GM18909 (cell line): ENCODE data around the gene MROH7.

Experiments used
- ATAC-seq: cut with Tn5 transposase; IDR thresholded peaks from one replicate; pipeline ENCODE4 v1.9.1; 2021; ENCODE audit warnings: mild to moderate bottlenecking; ENCODE audit not compliant: unreplicated experiment, poor library complexity

The MROH7 gene

GRCh38 chr1:54716299-54717047, 74.9 kb downstream of the MROH7 start:
- peak; percentile 2 for ATAC-seq

GRCh38 chr1:54721719-54722118, 80.1 kb downstream of the MROH7 start:
- ATAC-seq = no peak

- no peak for ATAC-seq
These were observed 82.4 kb downstream of the MROH7 start for GRCh38 chr1:54723985-54724384.

DNA sequence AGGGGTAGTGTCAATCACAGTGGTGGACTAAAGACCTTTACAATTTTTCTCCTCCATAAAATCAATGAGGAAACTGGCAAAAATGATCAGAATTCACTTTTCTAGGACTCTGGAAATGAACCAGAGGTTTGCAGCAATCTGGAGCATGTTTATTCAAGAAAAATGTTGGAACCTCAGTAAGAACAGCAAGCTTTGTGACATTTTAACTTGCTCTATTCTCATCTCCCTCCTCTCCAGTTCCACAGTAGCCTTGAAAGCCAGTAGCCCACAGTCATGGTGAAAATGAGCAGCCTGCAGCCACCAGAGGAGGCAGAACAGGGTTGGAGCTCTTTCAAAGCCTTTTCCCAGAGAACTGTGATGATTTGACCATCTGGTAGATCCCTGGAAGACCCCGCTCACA, 83.2 kb downstream of the MROH7 start:
- no peak for ATAC-seq

- no peak for ATAC-seq
These were observed 86.4 kb downstream of the MROH7 start for GRCh38 chr1:54728027-54728426.

DNA sequence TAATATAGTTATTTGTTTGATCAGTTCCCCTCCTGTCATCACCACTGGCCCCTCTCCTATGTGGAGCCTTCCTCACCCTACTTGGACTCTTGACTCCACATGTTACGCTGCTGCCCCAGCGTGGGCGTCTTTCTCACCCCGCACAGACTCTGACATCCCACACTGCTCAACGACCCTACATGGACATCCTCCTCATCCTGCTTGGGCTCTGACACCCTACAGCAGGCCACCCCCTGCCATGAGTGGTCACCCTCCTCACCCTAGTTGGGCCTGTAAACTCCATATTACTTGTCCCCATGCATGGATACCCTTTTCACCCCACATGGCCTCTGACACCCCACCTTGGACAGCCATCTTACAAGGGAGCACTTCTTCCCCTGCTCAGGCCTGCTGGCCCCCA, 95.1 kb downstream of the MROH7 start:
- ATAC-seq = no peak

- no peak for ATAC-seq
These were observed 96.7 kb downstream of the MROH7 start for GRCh38 chr1:54738244-54738643.

DNA sequence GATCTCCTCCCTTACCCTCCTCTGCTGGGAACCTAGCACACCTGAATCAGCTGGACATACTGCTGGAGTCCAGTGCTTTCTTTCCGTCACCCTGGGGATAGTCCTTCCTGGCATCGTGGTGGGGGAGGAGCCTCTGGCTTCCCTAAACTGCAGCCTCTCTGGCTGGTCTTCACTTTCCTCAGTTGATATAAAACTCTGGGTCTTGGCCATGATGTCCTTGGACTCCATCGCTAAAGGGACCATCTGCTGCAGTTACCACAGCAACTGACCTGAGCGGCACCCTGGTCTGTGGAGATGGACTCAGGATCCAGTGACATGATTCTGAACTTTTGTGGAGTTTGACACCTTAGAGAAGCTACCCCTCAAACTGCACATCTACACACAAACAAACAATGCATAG, 99.9 kb downstream of the MROH7 start:
- no peak for ATAC-seq

GRCh38 chr1:54742282-54742681, 100.7 kb downstream of the MROH7 start:
- ATAC-seq = no peak

- ATAC-seq = no peak
These were observed 102.0 kb downstream of the MROH7 start for GRCh38 chr1:54743416-54744226.

DNA sequence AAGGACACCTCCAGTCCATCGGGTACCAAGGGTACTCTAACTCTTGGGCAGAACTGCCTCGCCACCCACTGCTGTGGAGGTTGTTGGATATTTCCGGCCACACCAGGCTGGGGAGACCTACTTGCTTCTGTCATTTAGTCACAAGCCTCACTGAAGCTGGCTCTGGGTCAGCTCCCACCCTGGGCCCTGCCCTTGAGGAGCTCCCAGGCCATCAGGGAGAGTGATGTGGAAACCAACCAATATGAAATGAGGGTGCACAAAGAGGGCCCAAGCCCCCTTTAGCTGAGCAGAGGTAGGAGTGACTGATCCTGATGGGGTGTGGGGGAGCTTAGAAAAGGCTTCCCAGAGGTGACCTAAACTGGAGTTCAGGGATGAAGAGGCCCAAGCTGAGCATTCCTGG, 103.1 kb downstream of the MROH7 start:
- ATAC-seq = no peak

GRCh38 chr1:54745274-54745673, 103.7 kb downstream of the MROH7 start:
- ATAC-seq = no peak

GRCh38 chr1:54745864-54746263, 104.3 kb downstream of the MROH7 start:
- no peak for ATAC-seq

DNA sequence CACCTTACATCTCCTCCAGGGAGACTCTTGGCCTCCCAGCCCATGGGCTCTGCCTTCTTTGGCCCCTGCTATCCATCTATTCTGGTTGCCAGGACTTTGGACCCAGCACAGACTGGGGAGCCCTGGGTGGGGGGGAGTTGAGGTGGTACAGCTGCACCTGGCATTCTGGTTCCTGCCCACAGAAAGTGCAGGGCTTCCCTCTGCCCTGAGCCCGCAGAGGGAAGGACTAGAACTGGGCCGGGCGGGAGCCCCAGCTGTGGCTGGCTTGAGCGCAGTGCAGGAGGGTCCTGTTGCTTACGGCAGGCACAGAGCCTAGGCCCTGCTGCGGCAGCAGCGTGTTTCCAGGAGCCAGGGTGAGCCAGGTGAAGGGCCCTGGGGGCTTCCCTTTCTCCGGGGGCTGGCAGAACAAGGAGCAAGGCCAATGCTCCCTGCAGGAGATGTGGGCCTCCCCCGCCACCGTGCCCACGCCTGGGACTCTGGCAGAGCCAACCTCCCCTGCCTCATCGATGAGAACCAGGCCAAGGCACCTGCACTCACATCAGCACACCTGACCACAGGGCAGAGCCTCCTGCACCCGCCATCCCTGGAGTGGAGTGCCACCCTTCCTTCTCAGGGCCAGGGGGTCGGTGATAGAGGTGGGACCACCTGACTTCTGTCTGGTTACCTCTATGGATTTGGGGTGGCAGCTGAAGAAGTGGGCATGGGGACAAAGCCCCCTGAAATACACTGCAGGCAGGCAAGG, 106.7 kb downstream of the MROH7 start:
- ATAC-seq = no peak

DNA sequence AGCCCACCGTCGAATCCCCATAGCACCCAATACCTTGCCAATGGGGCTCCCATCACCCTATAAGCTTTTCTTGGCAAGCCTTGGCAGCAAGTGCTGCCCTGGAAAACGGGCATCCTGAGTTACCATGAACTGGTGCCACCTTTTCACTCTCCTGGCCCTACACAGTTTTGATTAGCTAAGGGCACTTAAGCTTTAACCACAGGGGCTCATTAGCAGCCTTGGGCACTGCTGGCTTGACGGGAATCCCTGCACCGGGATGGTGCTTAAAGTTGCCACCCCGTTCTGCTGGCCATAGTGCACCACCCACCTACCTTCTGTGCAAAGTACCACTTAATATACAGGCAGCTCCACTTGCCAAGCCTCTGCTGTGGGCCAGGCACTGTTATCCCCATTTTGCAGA, 109.0 kb downstream of the MROH7 start:
- no peak for ATAC-seq

GRCh38 chr1:54751426-54751825, 109.8 kb downstream of the MROH7 start:
- ATAC-seq = no peak

GRCh38 chr1:54754045-54754444, 112.5 kb downstream of the MROH7 start:
- ATAC-seq = no peak

DNA sequence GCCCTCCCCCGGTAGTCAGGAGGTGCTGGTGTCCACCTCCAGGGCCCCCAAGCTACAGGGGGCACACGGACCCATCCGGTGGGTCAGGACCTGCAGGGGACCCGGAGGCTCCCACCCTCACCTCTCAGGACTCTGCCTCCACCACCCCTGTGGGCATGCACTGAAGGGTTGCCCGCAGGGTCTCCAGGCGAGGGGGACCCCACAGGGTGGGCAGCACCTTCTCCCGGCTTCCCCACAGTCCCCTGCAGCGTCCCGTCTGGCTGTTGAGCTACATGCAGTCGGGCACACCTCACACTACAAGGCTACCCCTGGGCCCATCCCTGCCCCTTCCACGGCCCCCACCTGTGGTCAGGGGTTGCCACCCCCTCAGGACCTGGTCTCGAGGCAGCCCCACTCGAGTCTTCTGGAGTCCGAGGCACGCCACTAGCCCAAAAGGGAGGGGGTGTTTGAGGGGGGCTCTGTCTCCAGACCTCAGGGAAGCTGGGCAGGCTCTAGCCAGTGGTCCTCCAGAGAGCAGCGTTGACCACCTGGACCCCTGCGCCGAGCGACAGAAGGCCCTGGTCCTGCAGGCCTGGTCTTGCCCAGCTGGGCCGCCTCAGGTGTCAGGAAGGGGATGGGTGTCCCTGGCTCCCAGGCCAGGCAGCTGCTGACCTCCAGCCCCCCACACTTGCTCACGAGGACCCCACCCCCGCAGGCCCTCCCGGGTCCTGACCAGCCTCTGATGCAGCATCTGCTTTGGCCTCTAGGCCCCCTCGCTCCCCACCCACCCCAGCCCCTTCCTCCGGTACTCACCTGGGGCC, 113.1 kb downstream of the MROH7 start:
- ATAC-seq = no peak

- no peak for ATAC-seq
These were observed 116.2 kb downstream of the MROH7 start for GRCh38 chr1:54757833-54758232.

- no peak for ATAC-seq
These were observed 117.2 kb downstream of the MROH7 start for GRCh38 chr1:54758678-54759348.
